GM12891 (cell line): ENCODE results near the gene SREBF2.

ENCODE experiments used
- POLR2A ChIP-seq: IDR thresholded peaks from 2 replicates; pipeline ENCODE4 v1.6.1; 2011; ENCODE audit warnings: low read depth, low read length, control low read depth
- POLR2AphosphoS5 ChIP-seq: IDR thresholded peaks from 2 replicates; pipeline ENCODE4 v1.6.1; 2011; ENCODE audit warnings: low read depth, low read length, control low read depth
- POU2F2 ChIP-seq: IDR thresholded peaks from 2 replicates; pipeline ENCODE4 v1.6.1; 2011; ENCODE audit warnings: low read depth, mild to moderate bottlenecking, control low read depth, low read length, moderate library complexity

- TF ChIP-seq POLR2AphosphoS5: no peak
- TF ChIP-seq POLR2A: no peak
- no peak for TF ChIP-seq POU2F2
Measured at GRCh38 chr22:41818011-41818410, 14.9 kb upstream of the SREBF2 start.
